DMS53 (cell line): ENCODE data around the gene ABCC4.
"Not testable (repeated sequence)": the region's sequence is repeated elsewhere in the genome, so short reads cannot be mapped to it uniquely, and the experiment has no call there.

Experiments
- DNase-seq: peaks from one replicate; lab custom pipeline; 2025; lab: John Stamatoyannopoulos, UW

The ABCC4 gene

DNA sequence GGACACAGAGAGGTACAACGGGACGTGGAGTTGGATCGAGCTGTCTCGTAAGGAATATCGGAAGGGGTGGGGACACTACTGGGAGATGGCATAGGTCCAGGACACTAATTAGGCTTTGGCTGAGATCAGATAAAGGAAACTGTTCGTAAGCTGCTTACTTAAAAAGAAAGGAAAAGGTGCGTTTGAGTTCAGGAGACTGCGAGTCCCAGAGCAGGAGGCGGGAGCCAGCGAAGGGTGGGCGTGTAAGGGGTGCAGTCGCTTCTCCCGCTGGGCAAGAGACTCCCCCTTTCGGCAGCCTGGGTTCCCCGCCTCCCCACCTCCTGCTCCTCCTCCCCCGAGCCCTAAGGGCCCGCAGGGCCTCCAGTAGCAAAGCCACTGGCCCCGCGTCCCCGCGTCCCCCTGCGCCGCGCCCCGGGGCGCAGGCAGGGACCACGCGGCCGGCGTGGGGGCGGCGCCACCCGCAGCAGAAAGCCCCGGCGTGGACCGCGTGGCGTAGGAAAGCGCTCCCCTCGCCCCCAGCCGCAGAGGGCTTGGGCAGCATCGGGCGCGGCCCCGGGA is 547 bp downstream of the ABCC4 start:
- DNase-seq, result peak; percentile 46

GRCh38 chr13:95298971-95299621 is 2.2 kb downstream of the ABCC4 start:
- no peak for DNase-seq

DNA sequence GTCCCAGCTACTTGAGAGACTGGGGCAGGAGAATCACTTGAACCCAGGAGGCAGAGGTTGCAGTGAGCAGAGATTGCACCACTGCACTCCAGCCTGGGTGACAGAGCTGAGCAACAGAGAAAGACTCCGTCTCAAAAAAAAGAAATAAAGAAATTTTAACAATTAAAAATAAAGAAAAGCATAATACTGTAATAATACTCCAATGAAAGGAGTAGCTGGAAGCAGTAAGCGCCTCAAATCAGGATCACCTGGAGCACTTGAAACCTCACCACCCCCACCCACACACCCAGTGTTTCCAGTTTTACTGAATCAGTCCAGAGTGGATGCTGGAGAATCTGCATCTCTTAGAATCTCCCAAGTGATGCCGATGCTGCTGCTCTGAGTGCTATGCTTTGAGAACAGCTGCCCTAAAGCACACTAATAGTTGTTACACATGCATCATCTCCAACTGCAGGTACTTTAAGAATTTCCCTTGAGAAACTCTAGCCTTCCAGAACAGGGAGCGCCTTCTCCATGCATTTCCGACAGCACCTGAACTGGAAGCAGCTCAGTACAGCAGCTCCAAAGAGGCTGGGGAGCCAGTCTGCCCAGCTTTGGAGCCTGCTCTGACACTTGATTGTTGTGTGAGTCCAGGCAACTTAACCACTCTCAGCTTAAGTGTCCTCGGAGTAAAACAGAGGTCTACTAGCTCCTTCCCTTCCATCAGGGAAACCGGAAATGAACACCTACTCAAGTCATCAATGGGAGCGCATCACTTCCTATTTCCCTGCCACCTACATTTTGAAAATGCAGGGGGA is 2.9 kb downstream of the ABCC4 start:
- DNase-seq, result peak; percentile 57

DNA sequence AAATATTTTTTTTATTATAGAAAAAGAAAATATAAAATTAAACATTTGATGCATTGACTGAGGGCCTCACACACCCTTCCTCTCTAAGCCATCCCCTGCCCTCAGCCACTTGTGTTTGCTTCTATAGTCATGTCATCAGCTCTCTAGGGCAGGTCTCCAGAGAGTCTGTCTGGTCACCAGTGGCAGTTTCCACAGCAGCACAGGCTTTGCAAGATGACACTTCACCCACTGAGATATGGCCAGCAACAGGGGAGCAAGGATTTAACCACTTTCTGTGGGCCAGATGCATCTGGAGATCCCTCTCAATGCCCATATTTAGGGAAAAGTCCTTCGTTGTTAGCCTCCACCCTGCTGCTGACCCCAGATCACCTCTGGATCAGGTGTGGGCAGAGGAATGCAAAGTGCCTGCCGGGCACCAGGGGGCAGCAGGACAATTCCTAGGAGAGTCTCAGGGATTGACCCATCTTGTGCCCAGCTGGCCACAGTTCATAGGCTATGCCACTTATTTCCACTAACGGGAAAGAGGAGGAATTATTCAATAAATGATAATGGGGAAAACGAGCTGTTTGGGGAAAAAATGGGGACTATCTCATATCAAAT is 4.8 kb downstream of the ABCC4 start:
- peak; percentile 66 for DNase-seq

GRCh38 chr13:95295026-95295425 is 6.2 kb downstream of the ABCC4 start:
- DNase-seq, result no peak

DNA sequence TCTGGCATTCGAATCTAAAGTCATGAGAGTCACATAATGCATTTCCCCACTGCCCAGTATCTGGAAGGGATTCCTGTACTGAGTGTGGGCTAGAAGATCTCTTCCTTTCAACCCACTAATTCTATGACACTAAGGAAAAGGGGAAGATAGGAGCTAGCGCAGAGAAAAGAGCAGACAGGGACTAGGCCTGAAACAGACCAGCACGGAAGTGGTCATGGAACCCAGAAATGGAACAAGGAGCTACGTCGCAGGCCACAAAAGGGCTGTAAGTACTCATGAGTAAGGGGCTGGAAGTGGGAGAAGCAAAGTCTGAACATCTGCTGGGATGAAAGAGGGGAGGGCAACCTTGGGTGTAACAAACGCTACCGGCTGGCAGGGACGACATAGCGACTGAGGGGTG is 8.6 kb downstream of the ABCC4 start:
- no peak for DNase-seq

DNA sequence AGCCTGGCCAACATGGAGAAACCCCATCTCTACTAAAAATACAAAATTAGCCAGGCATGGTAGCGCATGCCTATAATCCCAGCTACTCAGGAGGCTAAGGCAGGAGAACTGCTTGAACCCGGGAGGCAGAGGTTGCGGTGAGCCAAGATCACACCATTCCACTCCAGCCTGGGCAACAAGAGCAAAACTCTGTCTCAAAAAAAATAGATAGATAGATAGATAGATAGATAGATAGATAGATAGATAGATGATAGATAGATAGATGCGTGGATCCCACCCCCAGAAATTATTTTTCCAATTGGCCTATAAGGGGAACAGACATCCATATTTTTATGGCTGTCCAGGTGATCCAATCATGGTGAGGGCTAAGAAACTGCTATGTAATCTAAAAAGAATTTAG is 11.3 kb downstream of the ABCC4 start:
- not testable (repeated sequence) for DNase-seq

DNA sequence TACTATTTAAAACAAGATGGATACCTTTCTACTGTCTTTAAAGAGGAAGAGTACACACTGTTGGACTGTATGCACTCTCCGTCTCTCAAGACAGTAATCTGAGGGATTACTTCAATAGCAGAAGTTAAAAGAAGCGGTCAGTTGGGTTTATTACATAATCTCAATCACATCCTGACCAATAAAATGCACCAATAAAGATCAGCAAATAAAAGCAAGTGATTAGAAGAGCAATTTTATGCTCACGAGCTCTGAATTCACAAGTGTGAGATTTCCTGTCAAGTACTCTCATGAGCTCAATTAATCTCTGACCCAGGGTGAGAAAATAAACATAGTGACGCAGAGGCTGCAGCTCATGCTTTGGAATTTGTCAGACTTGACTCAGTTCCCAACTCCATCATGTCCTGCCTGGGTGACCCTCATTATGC is 12.2 kb downstream of the ABCC4 start:
- DNase-seq, result peak; percentile 48

DNA sequence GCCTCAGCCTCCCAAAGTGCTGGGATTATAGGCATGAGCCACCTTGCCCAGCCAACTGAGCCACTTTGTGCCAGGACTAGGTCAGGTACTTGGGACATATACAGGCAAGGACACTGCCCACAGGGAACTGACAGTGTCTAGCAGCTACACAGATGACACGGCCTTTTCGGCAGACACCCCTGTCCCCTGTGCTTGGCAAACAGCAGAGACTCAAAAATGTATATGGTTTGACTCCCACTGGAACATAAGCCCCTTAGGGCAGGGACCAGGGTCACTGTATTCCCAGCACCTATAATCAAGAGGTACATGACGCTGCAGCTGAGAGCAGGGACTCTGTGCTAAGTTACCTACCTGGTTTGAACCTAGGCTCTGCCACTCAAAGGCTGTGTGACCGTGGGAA is 16.8 kb downstream of the ABCC4 start:
- DNase-seq, result no peak

GRCh38 chr13:95279016-95279415 is 22.2 kb downstream of the ABCC4 start:
- no peak for DNase-seq

GRCh38 chr13:95276037-95276505 is 25.2 kb downstream of the ABCC4 start:
- no peak for DNase-seq

DNA sequence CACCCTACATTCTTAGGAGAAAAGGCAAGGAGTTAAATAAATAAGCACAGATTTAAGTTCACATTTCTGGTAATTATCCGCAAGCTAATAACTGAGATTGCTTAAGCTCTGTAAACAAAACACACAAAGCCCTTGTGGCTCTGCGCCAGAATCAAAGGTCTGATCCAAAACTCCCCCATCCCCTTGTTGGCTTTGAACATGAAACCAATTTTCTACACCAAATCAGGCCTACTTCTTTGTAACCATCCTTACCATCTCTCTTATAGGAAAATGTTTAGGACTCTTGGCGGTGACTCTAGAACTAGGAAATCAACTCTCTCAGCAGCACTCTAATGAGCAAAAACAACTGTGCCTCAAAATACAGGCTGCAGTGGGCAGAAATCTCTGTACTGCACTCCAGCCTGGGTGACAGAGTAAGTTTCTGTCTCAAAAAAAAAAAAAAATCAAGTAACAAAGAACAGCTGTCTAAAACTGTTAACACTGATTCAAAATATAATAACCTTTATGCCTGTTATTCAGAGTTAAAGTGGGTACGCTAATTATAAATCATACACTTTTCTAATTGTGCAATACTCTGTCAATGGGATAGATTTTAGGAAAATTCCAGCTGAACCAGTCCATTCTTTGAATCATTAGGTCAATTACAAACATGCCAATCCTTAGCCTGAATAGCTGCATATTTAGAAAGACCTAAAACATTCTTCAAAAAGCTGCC is 25.8 kb downstream of the ABCC4 start:
- no peak for DNase-seq

- not testable (repeated sequence) for DNase-seq
Observed at GRCh38 chr13:95273592-95274132, 27.6 kb downstream of the ABCC4 start.

DNA sequence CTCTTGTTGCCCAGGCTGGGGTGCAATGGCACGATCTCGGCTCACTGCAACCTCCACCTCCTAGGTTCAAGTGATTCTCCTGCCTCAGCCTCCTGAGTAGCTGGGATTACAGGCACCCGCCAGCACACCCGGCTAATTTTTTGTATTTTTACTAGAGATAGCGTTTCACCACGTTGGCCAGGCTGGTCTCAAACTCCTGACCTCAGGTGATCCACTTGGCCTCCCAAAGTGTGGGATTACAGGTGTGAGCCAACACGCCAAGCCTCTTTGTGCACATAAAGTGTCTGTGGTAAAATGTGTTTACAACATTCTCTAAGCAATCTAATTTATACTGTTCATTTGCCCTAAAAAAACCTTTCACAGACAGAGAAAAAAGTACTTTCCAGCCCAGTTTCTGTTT is 29.2 kb downstream of the ABCC4 start:
- DNase-seq, result not testable (repeated sequence)

DNA sequence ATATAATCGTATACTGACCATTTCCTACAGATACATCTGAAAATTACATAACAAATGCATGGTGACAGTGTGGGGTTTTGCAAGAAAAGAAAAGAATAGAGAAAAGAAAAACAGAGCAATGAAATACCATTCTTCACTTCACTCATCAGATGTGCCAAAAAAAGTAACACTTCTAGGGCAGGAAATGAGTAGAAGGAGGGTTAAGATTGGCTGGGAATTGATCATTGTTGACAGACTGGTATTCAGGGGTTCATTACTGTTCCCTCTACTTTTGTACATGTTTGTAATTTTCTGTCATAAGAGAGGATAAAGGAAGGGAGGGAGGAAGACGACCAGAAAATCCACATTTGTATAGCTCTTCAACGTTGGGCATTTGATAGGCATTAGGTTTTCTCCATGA is 31.5 kb downstream of the ABCC4 start:
- no peak for DNase-seq

- not testable (repeated sequence) for DNase-seq
Observed at GRCh38 chr13:95268343-95269065, 32.7 kb downstream of the ABCC4 start.

GRCh38 chr13:95267662-95268342 is 33.4 kb downstream of the ABCC4 start:
- DNase-seq, result no peak

- no peak for DNase-seq
Observed at GRCh38 chr13:95264225-95264624, 37.0 kb downstream of the ABCC4 start.

GRCh38 chr13:95262837-95263384 is 38.3 kb downstream of the ABCC4 start:
- no peak for DNase-seq

GRCh38 chr13:95261956-95262355 is 39.3 kb downstream of the ABCC4 start:
- DNase-seq, result no peak
